DMS153 (cell line): ENCODE results near the gene FAM72C.
"Not testable (repeated sequence)": the region's sequence is repeated elsewhere in the genome, so short reads cannot be mapped to it uniquely, and the experiment has no call there.

Experiments
- DNase-seq: peaks from one replicate; lab custom pipeline; 2025; lab: John Stamatoyannopoulos, UW

FAM72C gene

DNA sequence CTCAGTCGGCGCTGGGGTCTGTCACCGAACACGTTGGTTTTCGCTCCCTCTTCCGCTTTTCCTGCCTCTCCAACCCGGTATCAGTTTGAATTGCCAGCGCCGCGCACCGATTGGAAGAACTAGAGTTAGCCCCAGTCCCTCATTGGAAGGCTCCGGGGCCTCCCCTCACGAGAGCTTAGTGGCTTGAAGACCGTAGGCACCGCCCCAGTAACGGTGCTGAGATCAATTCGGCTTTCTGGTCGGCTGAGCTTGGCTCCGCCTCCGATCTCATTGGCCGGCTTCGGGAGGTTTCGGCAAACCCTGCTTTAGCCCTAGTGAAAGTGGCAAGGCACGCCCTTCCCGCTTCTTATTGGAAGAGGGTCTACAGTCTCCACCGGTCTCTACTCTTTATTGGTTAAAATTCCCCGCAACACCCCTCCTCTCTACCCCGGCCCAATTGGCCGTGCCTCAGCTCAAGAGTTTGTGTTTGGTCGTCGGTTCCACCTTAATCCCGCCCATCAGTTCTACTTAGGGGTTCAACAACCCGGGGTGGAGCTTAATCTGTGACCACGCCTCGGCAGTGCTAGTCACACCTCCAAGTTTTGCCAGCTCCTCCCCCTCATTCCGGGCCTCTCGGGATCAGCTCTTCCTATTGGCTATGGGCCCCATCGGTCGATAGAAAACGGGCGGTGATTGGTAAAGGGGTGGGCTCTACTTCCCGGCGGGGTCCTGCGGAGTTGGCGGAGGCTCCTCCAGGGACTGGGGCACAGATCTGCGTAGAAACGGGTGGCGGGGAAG, at the start of gene FAM72C:
FAM72C (minus strand) TSS at position 63 of the 777 bp plus-strand sequence. CDS start 845 bp downstream, outside the sequence.
- DNase-seq = not testable (repeated sequence)

DNA sequence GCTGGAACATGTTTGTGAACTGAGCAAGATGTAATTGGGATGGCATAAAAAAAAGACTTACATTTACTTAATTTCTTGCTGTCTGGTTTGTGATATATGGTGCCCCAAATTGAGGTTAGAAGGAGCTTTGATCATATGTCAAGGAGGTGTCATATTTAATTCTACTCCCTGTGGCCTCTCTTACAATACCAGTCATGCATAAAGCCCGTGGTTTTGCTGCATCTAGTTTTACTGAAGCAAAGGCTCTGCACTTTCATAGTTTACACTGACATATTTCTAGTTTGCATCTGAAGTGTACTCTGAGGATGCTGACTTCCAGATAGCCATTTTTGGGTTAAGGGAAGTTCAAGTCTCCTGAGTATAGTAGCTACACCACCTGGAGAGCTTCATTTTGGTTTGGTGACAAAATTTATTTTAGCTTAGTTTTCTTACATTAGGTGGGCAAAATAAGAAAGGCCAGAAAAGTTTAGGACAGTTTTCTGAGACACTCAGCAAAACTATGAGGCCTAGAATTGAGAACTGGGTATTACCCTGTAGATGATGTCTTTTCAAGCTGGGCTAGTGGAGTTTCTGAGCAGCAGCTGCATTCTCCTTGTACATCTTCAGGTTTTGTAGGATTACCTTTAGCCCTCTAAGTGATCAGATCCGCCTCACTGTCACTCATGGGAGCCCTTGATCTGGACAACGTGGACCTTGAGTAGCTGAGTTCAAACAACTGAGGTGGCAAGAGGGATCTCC, 48.4 kb upstream of the FAM72C start:
- DNase-seq = not testable (repeated sequence)

DNA sequence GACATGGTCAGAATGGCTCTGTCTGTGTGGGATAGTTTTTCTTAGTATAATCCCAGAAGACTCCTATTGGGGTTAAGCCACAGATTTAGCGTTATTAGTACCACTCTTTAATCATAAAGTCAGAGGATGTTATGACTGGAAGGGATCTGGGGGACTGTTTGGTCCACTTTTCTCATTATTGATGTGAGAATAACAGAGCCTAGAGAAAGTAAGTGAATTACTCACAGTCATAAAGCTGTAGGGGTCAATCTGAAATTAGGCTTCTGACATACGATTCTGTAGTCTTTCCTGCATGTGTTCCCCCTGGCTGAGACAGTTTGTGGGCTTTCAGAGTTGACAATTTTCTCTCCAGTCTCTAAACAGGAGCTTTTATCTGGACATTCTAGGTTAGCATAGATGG, 47.3 kb upstream of the FAM72C start:
- DNase-seq = not testable (repeated sequence)

DNA sequence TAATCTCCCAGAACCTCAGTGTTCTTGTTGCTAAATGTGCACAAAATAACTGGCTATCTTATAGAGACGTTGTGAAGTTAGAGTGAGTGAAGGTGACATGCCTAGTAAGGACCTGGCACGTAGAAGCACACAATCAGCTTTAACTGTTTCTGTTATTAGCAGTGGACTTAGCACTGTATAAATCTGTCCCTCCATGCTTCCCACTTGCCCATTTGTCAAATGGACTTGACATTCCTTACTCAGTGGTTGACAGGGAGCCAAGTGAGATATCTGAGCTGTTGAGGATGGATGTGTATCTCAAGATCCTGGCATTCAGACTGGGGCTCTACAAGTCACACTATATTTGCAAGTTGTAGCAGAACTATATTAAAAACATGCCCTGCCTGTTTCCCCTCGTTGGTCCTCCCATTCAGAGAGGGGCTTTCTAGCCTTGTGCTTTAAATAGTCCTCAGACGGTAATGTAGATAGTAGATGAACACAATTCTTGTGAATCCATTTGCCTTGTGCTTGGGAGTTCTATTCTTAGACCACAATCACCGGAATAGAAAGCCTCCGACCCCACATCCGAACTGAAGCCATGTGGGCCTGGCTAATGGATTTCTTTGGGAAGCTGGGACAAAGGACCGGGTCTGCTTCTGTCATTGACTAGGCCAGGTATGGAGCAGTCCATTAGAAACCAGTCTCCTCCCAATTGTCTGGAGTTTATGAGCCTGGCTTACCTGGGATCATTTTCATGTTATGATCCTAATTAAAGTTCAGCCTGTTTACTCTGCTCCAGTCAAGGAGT, 43.6 kb upstream of the FAM72C start:
- DNase-seq = not testable (repeated sequence)

DNA sequence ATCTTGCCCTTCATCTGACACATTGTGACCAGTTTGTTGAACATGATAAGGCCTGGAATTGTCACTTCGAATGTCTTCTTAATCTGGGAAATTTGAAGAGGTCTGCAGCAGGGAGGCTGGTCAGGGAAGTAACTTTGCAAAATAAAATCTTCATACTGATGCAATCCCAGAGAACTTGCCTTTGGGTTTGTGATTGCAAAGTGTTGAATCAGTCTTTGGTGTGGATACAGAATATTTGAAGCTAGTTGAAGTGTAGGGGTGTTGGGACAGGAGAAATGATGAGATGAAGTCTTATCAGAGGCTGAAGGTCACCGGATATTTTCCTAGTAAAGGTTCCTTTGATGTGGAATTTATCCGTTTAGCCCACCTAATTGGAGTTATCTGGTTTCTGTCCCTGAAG, 42.7 kb upstream of the FAM72C start:
- DNase-seq = not testable (repeated sequence)

DNA sequence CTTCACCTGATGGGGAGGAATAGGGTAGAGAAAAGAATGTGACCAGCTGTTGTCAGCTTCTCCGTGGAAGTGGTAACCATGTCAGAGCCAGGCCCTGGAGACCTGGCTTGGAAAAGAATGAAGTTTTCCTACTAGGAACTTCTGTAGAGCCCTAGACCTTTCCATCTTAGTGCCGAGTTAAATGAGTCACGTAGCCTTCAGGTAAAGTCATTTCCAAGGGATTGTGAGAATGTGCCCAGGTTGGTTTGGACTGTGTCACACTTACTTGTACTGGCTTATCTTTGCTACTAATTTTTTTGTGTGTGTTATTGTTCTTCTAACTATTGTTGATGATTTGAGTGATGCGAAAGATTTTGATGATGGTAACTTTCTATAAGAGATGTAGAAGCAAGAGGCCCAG, 42.3 kb upstream of the FAM72C start:
- DNase-seq = not testable (repeated sequence)

DNA sequence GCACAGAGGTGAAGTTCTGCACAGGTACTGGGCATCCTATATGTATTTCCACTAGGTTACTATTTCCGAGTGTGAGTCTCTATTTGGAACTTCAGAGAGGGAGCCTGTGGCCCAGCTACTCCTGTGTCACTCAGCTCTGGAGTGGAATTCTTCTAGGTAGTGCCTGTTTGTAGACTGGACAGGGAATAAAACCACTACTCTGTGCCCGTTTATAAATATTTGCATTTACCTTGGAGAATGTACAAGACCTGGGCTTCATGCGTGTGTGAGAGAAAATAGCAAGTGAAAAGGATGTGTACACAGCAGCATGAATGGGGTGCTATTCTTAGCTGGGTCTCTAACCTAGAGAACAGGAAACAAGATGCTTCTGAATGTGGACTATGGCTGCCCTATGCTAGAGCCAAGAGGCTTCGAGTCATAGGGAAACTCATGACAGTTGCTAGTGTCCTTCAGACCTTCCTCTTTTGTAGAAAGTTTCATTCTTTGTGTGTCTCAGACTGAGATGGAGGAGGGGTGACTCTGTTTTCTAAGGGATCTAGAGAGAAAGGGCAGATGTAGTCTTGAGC, 40.5 kb upstream of the FAM72C start:
- not testable (repeated sequence) for DNase-seq

DNA sequence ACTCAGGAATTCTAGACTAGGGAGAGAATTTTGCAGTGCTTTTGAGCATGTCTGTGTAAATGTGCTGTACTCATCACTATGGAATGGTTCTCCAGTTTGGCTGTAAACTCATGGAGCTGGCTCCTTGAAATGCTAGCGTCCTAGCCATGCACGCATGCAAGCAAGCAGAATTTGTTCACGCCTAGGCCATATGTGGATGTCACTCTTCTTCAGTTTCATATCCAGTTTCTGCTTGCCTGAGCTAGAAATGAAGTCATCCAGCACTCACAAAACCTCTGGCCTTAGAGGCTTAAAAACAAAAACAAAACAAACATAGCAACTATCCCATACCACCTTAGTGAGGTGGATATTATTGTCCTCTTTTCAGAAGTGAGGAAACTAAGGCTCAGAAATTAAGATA, 37.6 kb upstream of the FAM72C start:
- DNase-seq = not testable (repeated sequence)

DNA sequence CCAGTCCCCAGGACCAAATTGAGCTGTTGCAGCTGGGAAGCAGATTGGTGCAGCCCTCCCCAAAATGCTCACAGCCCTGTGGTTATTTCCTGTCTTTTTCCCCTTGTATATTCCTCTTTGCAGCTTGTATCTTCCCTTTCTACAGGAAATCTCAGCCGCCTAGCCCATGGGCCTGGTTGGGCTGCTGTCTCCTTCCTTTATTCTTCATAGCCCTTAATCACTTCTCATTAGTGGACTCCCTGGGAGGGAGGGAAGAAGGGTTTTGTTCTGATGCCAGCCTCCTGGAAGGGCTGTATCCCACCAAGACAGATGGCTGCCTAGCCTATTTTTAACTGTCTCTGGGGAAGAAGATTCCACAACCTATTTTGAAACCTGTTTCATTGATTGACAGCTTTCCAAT, 32.5 kb upstream of the FAM72C start:
- DNase-seq = not testable (repeated sequence)

DNA sequence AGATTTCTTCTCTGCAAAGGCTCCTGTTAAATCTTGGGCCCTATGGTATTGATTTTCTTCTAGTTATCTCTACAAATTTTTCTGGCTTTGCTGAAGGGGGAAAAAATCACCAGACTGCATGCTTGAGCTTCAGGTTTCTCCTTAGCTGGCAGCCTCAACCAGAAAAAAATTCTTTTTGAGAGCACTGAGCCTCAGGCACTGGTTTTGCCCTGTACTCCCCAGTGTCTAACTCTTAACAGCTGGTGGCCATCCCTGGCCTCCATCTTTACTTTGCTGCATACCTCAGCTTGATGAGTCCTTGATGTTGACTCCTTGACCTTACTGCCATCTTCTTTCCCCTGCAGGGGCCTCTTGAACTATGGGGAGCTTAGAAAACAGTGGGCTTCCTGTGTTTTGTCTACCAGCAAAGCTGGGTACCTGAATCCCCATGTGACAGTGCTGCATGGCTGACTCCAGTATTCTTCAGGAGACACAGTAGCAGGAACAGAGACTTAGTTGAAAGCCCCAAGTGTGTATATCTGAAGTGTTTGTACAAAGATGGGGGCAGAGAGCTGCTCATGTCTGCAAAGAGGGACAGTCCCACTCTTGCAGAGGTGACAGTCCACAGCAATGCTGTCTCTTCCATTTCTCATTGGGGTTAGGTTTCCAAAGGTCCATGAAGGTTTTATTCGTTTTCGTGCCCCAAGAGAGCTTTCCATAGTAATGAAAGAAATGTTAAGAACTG, 31.7 kb upstream of the FAM72C start:
- not testable (repeated sequence) for DNase-seq

DNA sequence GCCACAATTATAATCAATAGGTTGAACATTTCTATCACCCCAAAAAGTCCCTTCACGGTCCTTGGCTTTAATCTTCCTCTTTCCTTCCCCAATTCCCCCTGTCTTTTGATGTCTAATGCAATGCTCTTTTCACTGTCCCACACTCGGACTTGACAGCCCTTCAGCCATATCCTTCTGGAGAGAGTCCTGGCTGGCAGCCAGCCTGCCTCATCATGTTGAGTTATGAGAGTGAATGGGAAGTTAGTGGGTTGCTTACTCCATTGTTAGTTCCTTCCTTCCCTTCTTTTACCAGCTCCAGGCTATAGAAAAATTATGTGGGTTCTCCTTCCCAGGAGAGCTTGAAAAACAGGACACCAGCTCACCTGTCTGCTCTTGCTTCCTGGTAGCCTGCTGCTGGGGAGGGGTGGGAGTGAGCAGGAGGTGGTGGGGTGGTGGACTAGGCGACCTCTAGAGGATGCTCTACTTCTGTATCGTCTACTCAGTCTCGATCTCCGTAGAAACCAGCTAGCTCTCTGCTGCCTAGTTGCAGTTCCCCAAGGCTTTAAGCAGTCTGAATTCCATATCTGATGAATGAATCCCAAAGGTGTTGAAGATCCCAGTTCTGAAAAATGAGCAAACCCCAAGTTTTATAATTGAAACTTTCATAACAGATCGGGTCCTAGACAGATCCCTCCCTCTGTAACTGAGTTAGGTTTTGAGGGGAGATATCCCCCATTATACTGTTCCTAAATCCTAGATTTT, 30.5 kb upstream of the FAM72C start:
- not testable (repeated sequence) for DNase-seq

DNA sequence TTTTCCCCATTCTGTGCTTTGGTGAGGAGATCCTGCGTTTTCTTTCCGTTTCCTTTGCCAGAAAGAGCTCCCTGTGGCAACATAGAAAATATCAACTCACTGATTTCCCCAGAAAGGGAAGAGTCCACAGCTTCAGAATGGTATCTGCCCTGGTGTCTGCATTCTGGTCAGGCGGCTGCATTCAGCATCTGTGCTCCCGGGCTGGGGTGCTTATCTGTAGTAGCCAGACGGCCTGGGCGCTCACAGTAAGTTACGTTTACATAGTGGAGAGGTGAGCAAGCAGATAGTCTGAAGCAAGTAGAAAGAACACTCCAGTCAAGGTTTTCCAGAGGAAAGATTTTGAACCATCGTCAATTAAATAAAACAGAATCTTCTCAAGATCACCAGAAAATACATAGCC, 29.3 kb upstream of the FAM72C start:
- DNase-seq = not testable (repeated sequence)

DNA sequence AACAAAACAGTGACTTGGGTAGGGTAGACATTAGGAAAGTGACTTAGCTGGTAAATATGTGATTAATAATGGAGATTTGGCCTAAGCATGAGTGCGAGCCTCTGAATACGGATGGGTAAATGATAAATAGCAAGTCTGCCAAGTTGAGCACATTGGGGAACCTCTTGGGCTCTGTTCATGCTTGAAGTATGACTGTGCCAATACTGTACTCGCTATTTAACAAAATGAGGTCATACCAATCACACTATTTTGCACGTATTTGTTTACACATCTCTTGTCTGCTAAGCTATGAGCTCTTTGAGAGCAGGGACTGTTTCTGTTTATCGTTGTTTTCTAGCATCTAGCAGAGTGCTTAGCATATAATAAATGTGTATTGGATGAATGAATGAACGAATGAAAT, 24.2 kb upstream of the FAM72C start:
- not testable (repeated sequence) for DNase-seq

DNA sequence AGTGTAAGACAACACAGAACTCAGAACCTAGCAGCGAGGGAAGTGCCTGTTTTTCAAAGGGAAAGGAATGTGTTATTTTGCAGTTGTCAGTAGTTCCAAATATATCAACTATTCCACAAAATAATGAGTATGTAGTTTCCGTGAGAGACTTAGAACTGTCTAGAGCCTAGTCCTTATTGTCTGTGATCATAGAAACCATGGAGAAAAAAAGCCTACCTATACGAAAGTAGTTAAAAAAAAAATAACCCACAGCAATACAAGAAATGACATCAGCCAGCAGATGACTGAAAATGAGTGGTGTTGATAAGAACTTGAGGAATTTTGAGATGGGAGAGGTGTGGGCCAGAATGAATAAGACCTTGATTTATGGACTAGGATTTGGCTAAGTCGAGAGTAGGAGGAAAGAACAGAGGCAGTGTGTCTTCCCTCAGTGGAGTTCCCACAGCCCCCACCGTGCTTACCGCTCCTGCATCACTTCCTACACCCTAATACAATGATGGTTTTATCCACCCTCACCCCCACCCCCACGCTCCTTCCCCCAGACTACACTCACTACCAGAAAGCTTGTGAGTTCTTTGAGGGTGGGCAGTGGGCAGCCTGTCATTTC, 21.6 kb upstream of the FAM72C start:
- not testable (repeated sequence) for DNase-seq

DNA sequence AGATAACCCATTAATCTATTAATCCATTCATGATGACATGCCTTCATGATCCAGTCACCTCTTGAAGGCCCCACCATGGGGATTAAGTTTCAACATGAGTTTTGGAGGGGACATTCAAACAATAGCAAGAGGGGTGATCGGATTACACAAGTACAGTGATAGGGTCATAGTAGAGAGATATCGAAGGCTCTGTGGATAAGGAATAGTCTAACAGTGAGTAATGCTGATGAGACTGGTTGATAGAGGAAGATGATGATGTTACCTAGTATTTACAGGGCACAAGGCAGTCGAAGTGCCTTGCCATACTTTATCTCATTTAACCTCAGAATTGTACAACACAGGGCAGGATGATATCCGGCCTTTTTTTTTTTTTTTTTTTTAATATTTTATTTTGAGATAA, 18.9 kb upstream of the FAM72C start:
- not testable (repeated sequence) for DNase-seq

DNA sequence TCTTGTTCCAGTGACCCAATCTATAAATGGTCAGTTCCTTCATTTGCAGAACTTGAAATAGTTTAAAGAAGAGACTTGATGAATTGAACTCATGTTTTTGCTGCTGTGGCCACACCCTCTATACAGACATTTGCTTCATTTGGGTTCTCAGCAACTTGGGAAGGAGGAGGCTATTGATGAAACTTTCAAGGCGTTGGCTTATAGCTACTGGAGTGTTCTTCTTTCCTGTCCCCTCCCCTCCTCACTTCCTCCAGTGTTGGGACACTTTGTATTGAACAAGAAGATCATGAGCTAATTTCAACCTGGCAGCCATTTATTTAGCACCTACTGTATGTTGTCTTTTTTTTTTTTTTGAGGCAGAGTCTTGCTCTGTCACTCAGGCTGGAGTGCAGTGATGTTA, 17.9 kb upstream of the FAM72C start:
- not testable (repeated sequence) for DNase-seq

DNA sequence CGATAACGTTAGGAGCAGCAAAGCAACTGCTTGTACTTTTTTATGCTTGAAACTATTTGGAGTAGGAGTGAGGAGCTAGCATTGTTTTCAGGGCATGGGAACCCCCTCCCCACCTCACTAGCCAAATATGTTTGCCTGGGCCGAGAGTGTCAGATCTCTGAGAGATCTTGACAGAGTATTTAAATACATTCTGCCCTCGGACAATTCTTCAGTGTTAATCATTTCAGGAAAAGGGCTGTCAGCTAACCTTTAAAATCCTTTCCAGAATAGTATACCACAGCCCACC, 17.6 kb upstream of the FAM72C start:
- not testable (repeated sequence) for DNase-seq

DNA sequence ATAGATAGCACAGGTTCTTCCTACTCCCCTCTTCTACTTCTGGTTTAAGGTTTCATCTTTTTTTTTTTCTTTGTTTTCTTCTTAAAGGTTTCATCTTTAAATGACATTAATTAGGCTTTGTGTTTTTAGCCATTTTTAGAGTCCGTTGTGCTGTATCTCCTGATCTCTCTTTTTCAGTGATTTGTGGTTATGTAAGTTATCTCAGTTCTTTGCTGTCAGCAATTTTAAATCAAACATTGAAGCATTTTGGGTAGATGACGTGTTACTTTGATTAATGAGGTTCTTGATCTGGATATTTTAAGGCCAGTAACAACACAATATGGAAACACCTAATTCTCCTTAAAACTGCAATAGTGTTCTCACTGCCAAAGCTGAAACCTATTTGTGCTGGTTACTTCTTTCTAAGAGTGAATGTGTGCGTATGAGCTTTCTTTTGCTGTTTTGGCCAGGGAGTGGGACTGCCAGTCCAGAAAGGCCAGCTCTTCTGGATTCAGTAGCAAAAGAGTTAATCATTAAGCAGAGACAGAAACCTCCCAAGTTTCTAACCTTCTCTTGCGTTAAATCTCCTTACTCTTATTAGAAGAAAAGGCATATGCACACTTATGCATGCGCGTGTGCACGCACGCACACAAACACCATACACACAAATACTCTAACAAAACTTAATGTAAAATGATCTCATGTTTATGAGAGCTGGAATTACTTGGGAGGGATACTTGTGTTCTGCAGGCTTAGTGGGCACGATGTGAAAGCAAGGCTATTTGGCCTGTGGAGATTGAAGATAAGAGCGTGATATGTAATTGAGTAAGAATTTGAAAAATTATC, 17.0 kb upstream of the FAM72C start:
- not testable (repeated sequence) for DNase-seq

DNA sequence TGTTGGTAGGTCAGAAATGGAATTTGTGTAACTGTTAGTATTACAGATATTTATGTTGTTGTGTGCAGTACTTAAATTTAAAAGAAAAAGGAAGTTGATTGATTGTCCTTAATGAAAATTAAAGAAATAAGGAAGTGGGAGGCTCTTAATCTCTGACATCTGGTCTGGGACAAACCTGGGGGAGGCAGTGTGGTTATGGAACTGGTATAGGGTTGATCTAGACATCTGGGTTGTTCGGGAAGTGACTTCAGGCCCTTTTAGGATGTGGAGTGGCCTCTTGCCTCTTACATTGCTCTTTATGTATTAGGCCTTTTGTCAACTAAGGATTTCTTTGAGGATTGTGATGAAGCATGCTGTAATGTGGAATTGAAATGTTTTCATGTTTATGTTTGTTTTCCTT, 16.1 kb upstream of the FAM72C start:
- DNase-seq = not testable (repeated sequence)
